Measurements from ENCODE around the gene FAM118B. TPM values are rescaled to one million over a fixed set of nuclear protein-coding genes. Genes with fewer than 3 reads are reported as not detected.

FAM118B gene
- total and polyA plus RNA-seq, 2 of the 4 experiments (the other 2 are of a cell fraction), result 20.0 to 27.2 TPM

GRCh38 chr11:126226334-126227084, 14.9 kb downstream of the FAM118B start:
- Histone ChIP-seq H3K9me1 (ENCODE audit: insufficient read depth, low read length) (peaks cover 2% of the 10 kb centered on the region; the same call in 1 of the 2 replicates), H3K9ac (ENCODE audit: low read depth, low read length) (no peak overlapping the region), H2BK15ac (ENCODE audit: low read depth, low read length) (no peak overlapping the region), H3K4me1 (ENCODE audit: control insufficient read depth, insufficient read depth, low read length) (no peaks in the 10 kb centered on the region), H3K4me3 (ENCODE audit: insufficient read depth, low read depth, low read length) (no peak overlapping the region), H4K8ac (ENCODE audit: low read depth in 2 of 2, low read length in 2 of 2) (no peak overlapping the region), H3K9me3 (ENCODE audit: control insufficient read depth, insufficient read depth, low read length) (no peaks in the 10 kb centered on the region), H3K79me1 (ENCODE audit: low read depth in 1 of 2, low read length in 2 of 2) (peaks cover 35 to 47% of the 10 kb centered on the region in 2 experiments), H3K18ac (ENCODE audit: low read depth, low read length) (no peak overlapping the region), H2BK20ac (ENCODE audit: low read depth, low read length) (no peak overlapping the region), H3K56ac (ENCODE audit: extremely low read depth, insufficient read depth, low read length) (no peak overlapping the region), H2AK9ac (replicated peaks; ENCODE audit: low read depth, low read length, poor library complexity) (peak overlapping the region; percentile 5), H3K14ac (replicated peaks; ENCODE audit: low read depth, low read length) (no peak overlapping the region), H3K27ac (ENCODE audit: insufficient read depth, low read length) (no peak overlapping the region), H2BK120ac (ENCODE audit: low read depth, low read length) (no peak overlapping the region), H4K91ac (ENCODE audit: insufficient read depth, low read depth, low read length) (no peak overlapping the region), H4K5ac (ENCODE audit: low read depth, low read length) (no peak overlapping the region), H4K20me1 (ENCODE audit: insufficient read depth, low read length) (peaks cover 22% of the 10 kb centered on the region; the same call in 1 of the 2 replicates), H3K4me2 (ENCODE audit: low read depth, low read length) (no peak overlapping the region), H2AK5ac (ENCODE audit: low read depth, low read length) (no peak overlapping the region), H3K36me3 (ENCODE audit: control insufficient read depth, insufficient read depth, low read length) (no peaks in the 10 kb centered on the region), H2BK5ac (ENCODE audit: low read depth, low read length, poor library complexity, severe bottlenecking) (no peak overlapping the region), H3K27me3 (ENCODE audit: control insufficient read depth, insufficient read depth, low read length) (no peaks in the 10 kb centered on the region), H3K23ac (ENCODE audit: low read depth, low read length) (no peak overlapping the region), H2AFZ (replicated peaks; ENCODE audit: low read length, poor library complexity) (no peak overlapping the region), H3K4ac (ENCODE audit: low read depth, low read length) (no peak overlapping the region)
- ATAC-seq (ENCODE audit: low read depth), result no peak
- in situ Hi-C loops (cut with MboI; ENCODE audit: low sequenced_read_pairs) (no loop called here), intact Hi-C loops (cut with micrococcal nuclease) (no loop called here), dilution Hi-C loops (cut with HindIII; ENCODE audit: low sequenced_read_pairs, unreplicated experiment) (no loop called here)
- CTCF ChIA-PET, result no interaction called here
- 96% methylated on average over 5 of the region's 15 CpGs; no CpG with 5 or more reads in 1 of the 2 experiments for WGBS, 2 experiments (ENCODE audit: extremely low coverage in 2 of 2, insufficient read length in 1 of 2)
- BruUV-seq (replicated peaks), result no TSS peak
- no peak for DNase-seq
- TF ChIP-seq MAZ (IDR thresholded peaks at IDR 0.05; ENCODE audit: borderline replicate concordance, low read depth, low read length), result no peak
- POLR2A ChIA-PET (ENCODE audit: unreplicated experiment), result no interaction called here
